ENCODE measurements around the gene ANKRD44.

GRCh38 chr2:197136452-197136851 lies 174.1 kb downstream of the ANKRD44 start:
- TF ChIP-seq CTCF (IDR thresholded peaks at IDR 0.05; ENCODE audit: low read length) (no peak), EZH2 (IDR thresholded peaks at IDR 0.05; ENCODE audit: borderline replicate concordance, low read length) (no peak)
